ENCODE data around the gene ESRRG.

ESRRG gene

DNA sequence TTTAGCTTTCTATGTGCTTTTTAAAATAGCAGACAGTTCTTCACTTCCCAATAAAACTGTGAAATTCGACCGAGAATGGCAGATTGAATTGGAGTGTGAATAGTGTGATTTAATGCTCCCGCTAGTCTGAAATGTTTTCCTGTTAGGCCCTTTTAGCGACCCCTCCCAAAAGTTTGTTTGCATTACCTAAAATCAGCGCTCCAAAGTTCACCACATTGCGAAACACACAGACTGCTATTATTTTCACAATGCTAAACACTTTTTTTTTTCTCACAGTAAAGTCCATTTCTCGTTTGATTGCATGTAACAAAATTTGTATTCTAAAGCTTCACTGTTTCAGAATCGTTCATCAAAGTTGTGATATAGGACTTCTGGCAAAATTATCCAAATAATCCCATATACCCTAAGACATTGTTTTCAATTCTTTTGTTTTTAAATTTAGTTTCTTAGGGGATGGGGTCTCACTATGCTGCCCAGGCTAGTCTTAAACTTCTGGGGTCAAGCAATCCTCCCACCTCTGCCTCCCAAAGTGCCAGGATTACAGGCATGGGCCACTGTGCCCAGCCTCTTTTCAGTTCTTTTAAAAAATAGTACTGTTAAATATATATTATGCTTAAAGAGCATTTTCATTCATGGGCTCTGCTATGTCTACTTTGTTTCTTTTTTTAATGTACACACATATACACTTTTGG, 223.5 kb downstream of the ESRRG start:
- DNase-seq, result no peak

DNA sequence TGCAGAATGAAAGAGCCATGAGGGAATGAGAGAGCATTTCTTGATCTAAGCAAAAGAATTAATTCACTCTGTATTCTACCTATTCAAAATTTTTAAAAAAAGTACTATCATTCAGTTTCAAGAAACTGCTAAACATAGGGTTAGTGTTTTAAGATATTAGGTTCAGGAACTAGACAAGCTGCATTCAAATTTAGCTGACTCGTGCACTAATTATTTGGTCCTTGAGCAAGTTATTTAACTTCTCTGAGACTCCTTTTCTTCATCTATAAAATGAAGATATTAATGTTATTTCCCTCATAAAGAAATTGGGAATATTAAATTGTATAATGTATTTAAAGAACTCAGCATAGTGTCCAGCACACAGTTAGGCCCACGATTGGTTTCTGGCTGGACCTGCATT, 225.0 kb downstream of the ESRRG start:
- no peak for DNase-seq

DNA sequence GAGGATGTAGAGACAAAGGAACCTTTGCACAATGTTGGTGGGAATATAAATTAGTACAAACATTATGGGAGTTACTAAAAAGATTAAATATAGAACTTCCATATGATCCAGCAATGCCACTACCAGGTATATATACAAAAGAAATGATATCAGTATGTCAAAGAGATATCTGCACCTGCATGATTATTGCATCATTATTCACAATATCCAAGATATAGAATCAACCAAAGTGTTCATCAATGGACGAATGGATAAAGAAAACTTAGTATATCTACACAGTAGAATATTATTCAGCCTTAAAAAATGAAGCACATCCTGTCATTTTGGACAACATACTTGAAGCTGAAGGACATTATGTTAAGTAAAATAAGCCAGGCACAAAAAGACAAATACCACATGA, 238.2 kb downstream of the ESRRG start:
- no peak for DNase-seq

DNA sequence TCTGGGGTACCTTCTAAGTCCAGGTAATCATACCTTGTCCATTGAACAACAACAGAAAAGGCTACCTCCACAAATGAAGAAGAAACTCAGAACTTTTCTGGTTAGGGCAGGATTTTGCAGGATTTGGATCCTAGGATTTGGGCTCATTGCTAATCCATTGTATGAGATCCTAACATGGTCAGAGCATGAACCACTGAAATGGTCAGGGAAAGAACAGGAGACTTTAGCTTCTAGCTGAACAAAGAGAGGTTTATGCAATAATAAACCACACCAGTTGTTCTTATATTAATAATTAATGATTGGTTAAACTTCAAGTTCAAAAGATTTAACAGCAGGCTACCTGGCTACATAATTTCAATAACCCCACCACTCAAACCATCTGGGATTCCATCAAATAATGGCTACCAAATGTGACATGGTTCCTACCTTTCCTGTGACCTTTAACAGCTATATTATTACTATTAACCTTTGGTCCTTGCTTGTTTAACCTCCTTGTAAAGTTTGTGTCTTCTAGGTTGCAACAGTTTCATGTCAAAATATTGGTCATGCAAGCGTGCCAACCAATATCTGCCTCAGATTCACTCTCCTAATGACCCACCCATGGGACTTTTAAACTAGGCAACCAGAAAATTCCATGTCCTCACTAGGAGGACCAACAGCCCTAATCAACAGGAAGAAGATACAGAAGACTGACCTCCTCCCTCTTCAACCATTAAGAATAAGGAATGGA, 239.4 kb downstream of the ESRRG start:
- DNase-seq, result no peak

DNA sequence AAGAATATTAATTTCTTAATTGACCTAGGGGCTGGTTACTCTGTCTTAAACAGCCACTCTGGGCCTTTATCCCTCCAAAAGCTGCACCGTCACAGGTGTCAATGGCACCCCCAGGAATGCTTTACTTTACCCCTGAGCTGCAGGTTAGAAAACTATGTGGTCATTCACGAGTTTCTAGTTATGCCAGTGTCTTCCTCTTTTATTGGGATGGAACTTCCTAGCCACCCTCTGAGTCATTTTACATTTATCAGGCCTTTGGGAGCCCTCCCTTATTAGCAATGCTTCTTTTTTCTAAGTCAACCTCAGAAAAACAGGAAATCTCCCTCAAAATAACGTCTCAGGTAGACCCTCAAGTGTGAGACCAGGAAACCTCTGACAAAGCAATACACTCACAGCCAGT, 240.6 kb downstream of the ESRRG start:
- DNase-seq, result no peak

DNA sequence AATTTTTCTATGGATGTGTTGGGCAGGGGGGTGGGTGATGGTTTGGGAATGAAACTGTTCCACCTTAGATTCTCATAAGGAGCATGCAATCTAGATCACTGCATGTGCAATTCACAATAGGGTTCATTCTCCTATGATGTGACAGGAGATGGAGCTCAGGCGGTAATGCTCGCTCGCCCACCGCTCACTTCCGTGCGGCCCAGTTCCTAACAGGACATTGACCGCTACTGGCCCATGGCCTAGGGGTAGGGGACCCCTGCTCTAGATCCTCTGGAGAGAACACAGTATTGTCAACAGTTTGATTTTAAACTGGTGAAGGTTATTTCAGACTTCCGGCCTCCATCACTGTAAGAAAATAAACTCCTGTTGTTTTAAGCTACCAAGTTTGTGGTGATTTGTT, 245.0 kb downstream of the ESRRG start:
- DNase-seq, result no peak

DNA sequence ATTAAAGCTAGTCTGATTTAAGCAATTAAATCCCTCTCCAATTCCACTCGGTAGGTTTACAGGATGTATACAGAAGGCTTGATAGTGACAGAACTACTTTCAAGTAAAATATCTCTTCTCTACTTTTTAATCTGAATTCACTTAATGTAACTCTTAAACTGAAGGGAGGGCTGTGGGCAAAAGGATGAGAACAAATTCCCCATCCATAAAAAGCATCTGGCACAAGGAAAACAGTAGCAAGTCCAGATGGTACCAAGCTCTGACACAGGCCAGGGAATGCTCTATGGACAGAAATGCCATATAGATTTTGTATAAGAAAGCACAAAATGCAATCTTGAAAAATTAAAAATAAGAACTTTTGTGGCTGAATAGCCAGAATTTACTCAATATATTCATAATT, 246.9 kb downstream of the ESRRG start:
- no peak for DNase-seq

DNA sequence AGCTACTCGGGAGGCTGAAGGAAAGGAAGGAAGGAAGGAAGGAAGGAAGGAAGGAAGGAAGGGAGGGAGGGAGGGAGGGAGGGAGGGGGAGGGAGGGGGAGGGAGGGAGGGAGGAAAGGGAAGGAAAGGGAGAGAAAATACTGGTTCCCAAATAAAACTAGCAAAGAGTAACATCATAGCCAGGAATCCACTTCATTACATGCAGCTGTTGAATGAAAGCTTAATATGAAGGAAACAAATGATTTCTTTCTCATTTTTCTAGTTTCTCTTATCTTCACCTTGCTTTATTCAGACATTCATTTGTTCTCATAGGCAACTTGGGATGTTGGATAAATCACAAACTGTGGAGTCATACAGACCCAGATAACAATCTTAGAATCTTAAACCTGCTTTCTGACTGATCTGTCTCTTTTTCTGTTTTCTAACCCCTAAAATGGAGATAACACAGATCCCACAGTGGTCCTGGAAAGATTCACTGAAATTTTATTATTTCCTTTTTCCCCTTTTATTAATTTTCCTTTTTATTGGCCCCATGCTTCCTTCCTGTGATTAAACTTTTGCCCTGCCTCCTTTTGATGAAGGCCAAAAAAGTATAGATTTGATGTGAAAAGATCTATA, 247.5 kb downstream of the ESRRG start:
- no peak for DNase-seq

DNA sequence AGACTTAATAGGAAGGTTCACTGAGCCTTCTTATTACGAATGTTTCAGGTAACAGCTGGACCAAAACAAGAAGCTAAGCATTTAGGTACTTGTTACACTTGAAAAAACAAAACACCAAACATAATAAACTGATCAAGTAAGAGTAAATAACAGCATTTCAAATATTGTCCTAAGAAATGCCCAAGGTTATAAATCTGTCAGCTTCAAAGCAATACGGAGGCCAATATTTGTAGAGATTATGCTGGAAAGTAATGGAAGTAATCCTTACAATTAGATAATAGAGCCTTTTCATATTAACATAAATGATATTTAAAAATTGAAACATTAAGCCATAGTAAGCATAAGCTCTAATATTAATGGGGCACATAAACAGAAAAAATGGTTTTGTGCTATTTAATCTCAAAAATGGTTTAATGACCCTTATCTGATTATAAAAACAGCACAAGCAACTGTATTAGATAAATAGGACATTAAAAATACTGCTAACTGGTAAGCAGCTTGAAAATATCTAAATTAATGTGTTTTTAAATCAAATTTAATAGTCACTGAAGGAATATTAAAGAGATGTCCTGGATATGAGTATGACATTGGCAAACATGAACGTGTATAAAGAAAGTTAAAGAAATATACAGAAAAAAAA, 256.9 kb downstream of the ESRRG start:
- DNase-seq, result no peak

DNA sequence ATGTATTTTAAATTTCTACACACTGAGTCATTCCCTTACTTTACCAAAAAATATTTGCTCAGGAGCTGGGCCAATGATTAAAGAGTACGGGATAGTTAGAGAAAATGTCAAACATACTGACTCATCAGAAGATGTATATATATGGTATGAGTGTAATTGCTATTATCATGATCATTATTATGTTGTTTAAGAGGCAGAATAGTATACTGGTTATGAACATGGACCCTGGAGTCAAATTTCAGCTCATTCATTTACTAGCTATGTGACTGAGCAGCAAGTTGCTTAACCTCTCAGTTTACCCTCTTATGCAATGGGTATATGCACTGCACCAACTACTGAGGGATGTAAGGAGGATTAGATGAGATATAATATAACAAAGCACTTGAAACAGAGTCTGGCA, 258.7 kb downstream of the ESRRG start:
- no peak for DNase-seq

DNA sequence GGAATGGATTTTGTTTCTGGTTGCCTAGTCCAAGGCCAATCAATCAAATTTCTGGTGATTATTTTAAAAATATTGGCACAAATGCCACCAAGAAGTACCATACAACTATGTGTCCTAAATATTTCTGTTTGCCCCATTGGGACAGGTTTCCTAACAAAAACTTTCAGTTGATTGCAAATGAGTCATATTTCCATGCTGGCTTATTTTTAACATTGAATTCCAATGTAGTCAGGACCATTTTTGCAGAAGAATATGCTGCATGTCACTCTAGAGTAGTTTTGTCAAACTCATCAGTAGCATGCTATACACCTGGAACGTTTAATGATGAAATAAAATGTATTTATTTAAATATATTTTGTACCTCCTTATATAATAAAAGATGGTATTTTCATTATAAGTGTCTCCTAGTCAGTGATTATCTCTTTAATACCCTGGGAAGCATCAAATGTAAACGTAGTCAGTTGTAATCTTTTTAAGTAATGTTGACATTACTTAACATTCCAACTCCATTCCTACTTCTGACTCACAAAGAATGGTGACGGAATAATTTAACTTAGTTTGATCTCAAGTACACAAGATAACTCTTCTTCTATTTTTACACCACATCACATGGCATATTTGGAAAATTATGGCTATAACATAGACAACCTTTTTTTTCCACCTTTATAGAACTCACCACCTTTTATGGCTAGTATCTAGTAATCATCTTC, 261.0 kb downstream of the ESRRG start:
- DNase-seq, result no peak

DNA sequence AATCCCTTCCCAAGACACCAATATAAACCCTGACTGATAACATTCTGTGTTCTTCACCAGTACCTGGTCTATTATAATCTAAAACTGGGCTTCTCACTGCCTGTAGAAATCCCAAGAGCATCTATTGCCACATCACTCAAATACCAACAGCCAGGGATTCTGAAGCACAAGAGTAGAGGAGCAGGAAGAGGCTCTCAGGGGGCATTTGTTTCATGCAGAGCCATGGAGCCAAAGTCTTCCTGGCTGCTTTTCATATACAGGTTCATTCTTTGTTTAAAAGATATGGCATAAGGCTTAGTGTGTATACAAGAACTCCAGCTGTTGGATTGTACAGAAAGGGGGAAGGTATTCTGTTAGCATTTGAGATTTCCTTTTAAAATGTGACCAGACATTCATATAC, 261.8 kb downstream of the ESRRG start:
- no peak for DNase-seq

DNA sequence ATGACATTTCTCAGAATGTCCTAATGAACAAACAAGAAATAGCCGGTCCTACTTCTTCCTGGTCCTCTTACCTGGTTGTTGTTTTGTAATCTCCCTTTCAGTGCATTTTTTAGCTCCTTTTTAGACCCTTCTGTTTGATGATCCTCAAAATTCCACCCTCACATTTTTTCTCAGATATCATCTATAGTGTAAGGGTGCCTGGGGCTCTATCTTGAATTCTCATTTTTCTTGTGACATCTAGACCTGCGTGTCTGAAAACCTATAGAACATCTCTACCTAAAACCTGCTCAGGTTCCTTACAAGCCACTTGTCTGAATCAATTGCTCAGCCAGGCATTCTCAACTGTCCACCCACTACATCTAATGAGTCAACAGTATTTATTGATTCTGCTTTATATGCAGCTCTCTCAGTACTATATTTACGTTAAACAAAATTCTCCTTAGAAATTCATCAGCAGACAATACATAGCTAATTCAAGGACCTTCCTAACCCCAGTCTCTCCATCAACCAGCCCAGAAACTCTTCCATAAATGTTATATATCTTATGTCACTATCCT, 263.5 kb downstream of the ESRRG start:
- no peak for DNase-seq

DNA sequence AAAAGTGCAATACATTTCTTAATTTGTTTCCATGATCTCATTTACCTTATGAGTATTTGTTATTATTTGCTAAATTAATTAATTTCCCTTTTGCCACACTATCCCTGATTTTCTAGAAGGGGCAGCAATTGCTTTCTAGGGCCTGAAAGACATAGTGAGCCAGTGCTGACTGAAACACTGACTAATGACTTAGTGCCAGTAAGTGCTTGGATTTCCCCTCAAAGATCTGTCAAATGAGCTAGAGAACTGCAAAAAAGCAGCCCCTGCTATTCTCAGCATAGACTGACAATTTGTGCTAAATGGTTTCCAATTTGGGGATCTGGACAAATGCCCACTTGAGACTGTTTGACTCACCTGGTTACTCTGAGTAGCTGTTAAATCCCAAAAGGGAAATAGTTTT, 264.4 kb downstream of the ESRRG start:
- no peak for DNase-seq

DNA sequence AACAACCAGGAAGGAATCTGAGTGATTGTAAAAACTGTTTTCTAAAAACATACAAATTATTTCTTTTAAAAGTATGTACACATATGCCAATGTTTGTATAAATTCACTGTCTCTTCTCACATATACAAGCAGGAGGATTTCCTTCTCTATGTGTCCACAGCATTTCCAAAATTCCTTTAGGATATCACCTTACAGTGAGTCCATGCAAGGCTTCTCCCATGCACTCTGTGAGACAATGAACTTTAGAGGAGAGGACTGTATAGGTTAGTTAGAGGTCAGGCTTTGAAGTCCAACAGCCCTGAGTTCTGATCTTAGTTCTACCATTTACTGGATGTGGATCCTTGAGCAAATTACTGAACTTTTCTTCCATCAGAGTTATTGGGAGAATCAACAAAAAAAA, 265.9 kb downstream of the ESRRG start:
- DNase-seq, result no peak

DNA sequence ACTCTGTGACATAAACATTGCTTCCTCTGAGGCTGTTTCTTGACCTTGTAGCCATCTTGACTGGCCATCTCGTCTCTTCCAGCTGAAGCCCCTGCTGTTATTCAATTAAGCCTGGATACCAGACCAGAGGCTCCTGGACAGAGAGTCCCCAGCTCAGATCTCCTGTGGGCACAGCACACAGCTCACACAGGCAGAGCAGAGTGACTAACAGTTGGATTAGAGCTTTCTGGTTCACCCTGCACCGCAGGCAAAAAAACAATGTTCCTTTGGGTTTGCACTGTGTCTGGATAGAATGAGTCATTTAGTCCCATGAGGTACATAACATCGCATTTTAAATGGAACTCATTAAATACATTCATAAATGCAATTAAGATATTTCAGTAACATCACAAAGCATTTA, 266.5 kb downstream of the ESRRG start:
- no peak for DNase-seq

DNA sequence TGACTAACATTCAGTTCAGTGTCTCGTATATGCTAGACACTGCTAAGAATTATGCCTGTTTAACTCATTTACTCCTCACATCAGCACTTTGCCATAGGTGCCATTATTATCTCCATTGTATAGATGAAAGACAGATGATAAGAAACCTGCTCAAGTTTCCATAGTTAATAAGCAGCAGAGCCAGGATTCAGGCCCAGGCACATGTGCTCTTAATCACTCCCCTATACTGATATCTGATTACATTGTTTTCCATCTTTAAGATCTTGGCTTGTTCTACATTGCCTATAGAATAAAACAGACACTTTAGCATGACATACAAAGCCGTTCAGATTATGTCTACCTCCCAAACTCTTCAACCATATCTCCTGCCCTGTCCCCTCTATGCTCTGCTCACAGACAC, 269.5 kb downstream of the ESRRG start:
- DNase-seq, result no peak
